IMR-90 (cell line): ENCODE results near the gene HOXB2. TPM values are rescaled to one million over a fixed set of nuclear protein-coding genes. Genes with fewer than 3 reads are reported as not detected.
A peak's percentile ranks its signal among the peaks of the same experiment; 100 is the strongest.

ENCODE experiments used
- ATAC-seq: fragments of 200-7000 bp; cut with Tn5 transposase; 2 replicates; pipeline ENCODE4 v1.9.1; 2020; ENCODE audit warnings: low read depth, mild to moderate bottlenecking, moderate library complexity
- BruUV-seq: library from RNA; stranded (reverse); fragments of 400-500 nt; replicated peaks from 2 replicates; lab custom pipeline; 2021; lab: Mats Ljungman, UMichigan
- CTCF ChIA-PET: fragments of 300-600 bp; formaldehyde crosslinking; extraction: SDS; loops from one replicate; lab custom pipeline; 2021; ENCODE audit warnings: antibody characterized with exemption; lab: Yijun Ruan, JAX
- POLR2A ChIA-PET: fragments of 300-600 bp; sonication (Branson Sonifier 250); formaldehyde crosslinking; loops from one replicate; lab custom pipeline; 2022; ENCODE audit warnings: antibody characterized with exemption; ENCODE audit not compliant: unreplicated experiment; lab: Charles Lee
- DNase-seq: peaks from one replicate; pipeline ENCODE4 v3.0.0; 2013
- H2AFZ ChIP-seq: replicated peaks from 2 replicates; pipeline ENCODE3; 2013; ENCODE audit warnings: low read length, mild to moderate bottlenecking; ENCODE audit not compliant: poor library complexity
- H2AK5ac ChIP-seq: 2 replicates; pipeline ENCODE4 v1.6.1; 2013; ENCODE audit warnings: low read depth, low read length, inconsistent platforms
- H2AK9ac ChIP-seq: replicated peaks from 2 replicates; pipeline ENCODE3; 2013; ENCODE audit warnings: mild to moderate bottlenecking, low read depth, low read length, moderate library complexity; ENCODE audit not compliant: poor library complexity
- H2BK120ac ChIP-seq: 2 replicates; pipeline ENCODE4 v1.6.1; 2013; ENCODE audit warnings: low read depth, low read length, inconsistent platforms
- H2BK15ac ChIP-seq: 3 replicates; pipeline ENCODE4 v1.6.1; 2013; ENCODE audit warnings: low read depth, low read length, inconsistent platforms
- H2BK20ac ChIP-seq: 2 replicates; pipeline ENCODE4 v1.6.1; 2013; ENCODE audit warnings: low read depth, mild to moderate bottlenecking, inconsistent platforms, low read length, moderate library complexity
- H2BK5ac ChIP-seq: 2 replicates; pipeline ENCODE4 v1.6.1; 2013; ENCODE audit warnings: mild to moderate bottlenecking, low read depth, low read length, inconsistent platforms; ENCODE audit not compliant: poor library complexity, severe bottlenecking
- H3K14ac ChIP-seq: replicated peaks from 2 replicates; pipeline ENCODE4 v1.6.1; 2013; ENCODE audit warnings: low read depth, low read length, inconsistent platforms
- H3K18ac ChIP-seq: 2 replicates; pipeline ENCODE4 v1.6.1; 2013; ENCODE audit warnings: low read depth, low read length, control low read depth
- H3K23ac ChIP-seq: 2 replicates; pipeline ENCODE4 v1.6.1; 2013; ENCODE audit warnings: low read depth, low read length, inconsistent platforms
- H3K27ac ChIP-seq: 2 replicates; pipeline ENCODE4 v1.5.1; 2013; ENCODE audit warnings: mild to moderate bottlenecking, control low read depth, low read length; ENCODE audit not compliant: insufficient read depth
- H3K27me3 ChIP-seq: 2 replicates; pipeline ENCODE4 v1.6.1; 2013; ENCODE audit warnings: low read length; ENCODE audit not compliant: control insufficient read depth, insufficient read depth
- H3K36me3 ChIP-seq: 2 replicates; pipeline ENCODE4 v1.6.1; 2013; ENCODE audit warnings: low read length, mixed read lengths; ENCODE audit not compliant: control insufficient read depth, insufficient read depth
- H3K4ac ChIP-seq: 2 replicates; pipeline ENCODE4 v1.6.1; 2013; ENCODE audit warnings: low read depth, low read length, inconsistent platforms
- H3K4me1 ChIP-seq: 2 replicates; pipeline ENCODE4 v1.6.1; 2013; ENCODE audit warnings: low read length, mixed read lengths; ENCODE audit not compliant: control insufficient read depth, insufficient read depth
- H3K4me2 ChIP-seq: 2 replicates; pipeline ENCODE4 v1.6.1; 2013; ENCODE audit warnings: low read depth, mild to moderate bottlenecking, control low read depth, low read length, moderate library complexity
- H3K4me3 ChIP-seq: 2 replicates; pipeline ENCODE4 v1.5.1; 2013; ENCODE audit warnings: low read depth, mild to moderate bottlenecking, control low read depth, low read length, moderate library complexity; ENCODE audit not compliant: insufficient read depth
- H3K56ac ChIP-seq: 2 replicates; pipeline ENCODE4 v1.6.1; 2013; ENCODE audit warnings: low read length, inconsistent platforms; ENCODE audit not compliant: insufficient read depth; ENCODE audit errors: extremely low read depth
- H3K79me1 ChIP-seq, 2 experiments: 2 replicates each; pipeline ENCODE4 v1.6.1; 2013; ENCODE audit warnings: low read length in 2 of 2, inconsistent platforms in 1 of 2, low read depth in 1 of 2
- H3K9ac ChIP-seq: 2 replicates; pipeline ENCODE4 v1.6.1; 2013; ENCODE audit warnings: low read depth, low read length, control low read depth
- H3K9me1 ChIP-seq: 2 replicates; pipeline ENCODE4 v1.6.1; 2013; ENCODE audit warnings: low read length, inconsistent platforms; ENCODE audit not compliant: insufficient read depth
- H3K9me3 ChIP-seq: 2 replicates; pipeline ENCODE4 v1.6.1; 2013; ENCODE audit warnings: low read length; ENCODE audit not compliant: control insufficient read depth, insufficient read depth
- H4K20me1 ChIP-seq: 2 replicates; pipeline ENCODE4 v1.6.1; 2013; ENCODE audit warnings: low read length, inconsistent platforms; ENCODE audit not compliant: insufficient read depth
- H4K5ac ChIP-seq: 2 replicates; pipeline ENCODE4 v1.6.1; 2013; ENCODE audit warnings: mild to moderate bottlenecking, low read depth, low read length, control low read depth
- H4K8ac ChIP-seq, 2 experiments: 2 replicates each; pipeline ENCODE4 v1.6.1; 2013; ENCODE audit warnings: low read depth in 2 of 2, low read length in 2 of 2, control low read depth in 1 of 2, inconsistent platforms in 1 of 2
- H4K91ac ChIP-seq: 2 replicates; pipeline ENCODE4 v1.6.1; 2013; ENCODE audit warnings: low read depth, low read length, inconsistent platforms; ENCODE audit not compliant: insufficient read depth
- BHLHE40 ChIP-seq: fragments of 150-350 bp; IDR thresholded peaks from 2 replicates; pipeline ENCODE4 v1.6.1; 2016; ENCODE audit warnings: mild to moderate bottlenecking, low read depth, low read length
- CEBPB ChIP-seq: IDR thresholded peaks from 2 replicates; pipeline ENCODE4 v1.6.1; 2012; ENCODE audit warnings: low read depth, low read length, improper control_type of control experiment
- CHD1 ChIP-seq: IDR thresholded peaks from 2 replicates; pipeline ENCODE4 v1.6.1; 2012; ENCODE audit warnings: low read depth, low read length, improper control_type of control experiment
- CTCF ChIP-seq: conservative IDR thresholded peaks from 2 replicates; pipeline ENCODE4 v1.5.1; 2012; ENCODE audit warnings: mild to moderate bottlenecking, low read depth, low read length, improper control_type of control experiment
- ELK1 ChIP-seq: fragments of 150-350 bp; IDR thresholded peaks from 2 replicates; pipeline ENCODE4 v1.6.1; 2016; ENCODE audit warnings: low read depth, mild to moderate bottlenecking, low read length, moderate library complexity, borderline replicate concordance
- MAFK ChIP-seq: IDR thresholded peaks from 2 replicates; pipeline ENCODE4 v1.6.1; 2012; ENCODE audit warnings: low read depth, low read length, improper control_type of control experiment
- MAZ ChIP-seq: IDR thresholded peaks from 2 replicates; pipeline ENCODE4 v1.6.1; 2012; ENCODE audit warnings: low read depth, mild to moderate bottlenecking, low read length, improper control_type of control experiment, moderate library complexity, borderline replicate concordance
- MXI1 ChIP-seq: IDR thresholded peaks from 2 replicates; pipeline ENCODE4 v1.6.1; 2012; ENCODE audit warnings: low read depth, mild to moderate bottlenecking, low read length, moderate library complexity, borderline replicate concordance
- NFE2L2 ChIP-seq: fragments of 150-350 bp; IDR thresholded peaks from 2 replicates; pipeline ENCODE4 v1.6.1; 2016; ENCODE audit warnings: low read depth, mild to moderate bottlenecking, low read length
- RAD21 ChIP-seq: IDR thresholded peaks from 2 replicates; pipeline ENCODE4 v1.6.1; 2012; ENCODE audit warnings: low read length, improper control_type of control experiment
- RCOR1 ChIP-seq: IDR thresholded peaks from 2 replicates; pipeline ENCODE4 v1.6.1; 2012; ENCODE audit warnings: mild to moderate bottlenecking, low read length, improper control_type of control experiment; ENCODE audit not compliant: insufficient replicate concordance
- RFX5 ChIP-seq: IDR thresholded peaks from 2 replicates; pipeline ENCODE4 v1.8.0; 2012; ENCODE audit warnings: low read depth, mild to moderate bottlenecking, low read length, moderate library complexity
- SMC3 ChIP-seq: fragments of 150-350 bp; IDR thresholded peaks from 2 replicates; pipeline ENCODE4 v1.6.1; 2016; ENCODE audit warnings: low read depth, mild to moderate bottlenecking, antibody characterized with exemption, low read length, moderate library complexity
- USF2 ChIP-seq: fragments of 150-350 bp; IDR thresholded peaks from 2 replicates; pipeline ENCODE4 v1.6.1; 2017; ENCODE audit warnings: mild to moderate bottlenecking, antibody characterized with exemption, low read length, low read depth
- WGBS, 2 experiments: methylation state at CpG; one replicate each; pipeline versions ENCODE4 v1.1.5 to v1.1.7; 2013; ENCODE audit warnings: missing lambda C conversion rate in 2 of 2; ENCODE audit not compliant: insufficient read length in 1 of 2; ENCODE audit errors: extremely low coverage in 2 of 2; 5-methylcytosine and 5-hydroxymethylcytosine counted together
- dilution Hi-C: fragments of 300-500 bp; cut with HindIII; formaldehyde crosslinking; loops from one replicate; pipeline ENCODE4 v1.14.3; 2018; ENCODE audit warnings: low sequenced_read_pairs; ENCODE audit not compliant: unreplicated experiment
- in situ Hi-C: fragments of 300-500 bp; cut with MboI; formaldehyde crosslinking; loops from 3 replicates; pipeline ENCODE4 v1.14.3; 2019; ENCODE audit warnings: low sequenced_read_pairs, inconsistent platforms, mixed read lengths
- intact Hi-C: fragments of 100-400 bp; cut with micrococcal nuclease; formaldehyde crosslinking; loops from 2 replicates; pipeline ENCODE4 v1.10.0; 2022
- polyA plus RNA-seq, 3 experiments: library from polyadenylated mRNA; depleted of rRNA; stranded (reverse); fragments of >200 nt; gene quantifications; 2 replicates each; pipeline ENCODE4 v1.2.3, GENCODE V29; 2012; ENCODE audit warnings: low replicate concordance in 1 of 3
- total RNA-seq: library from RNA; depleted of rRNA; stranded (reverse); fragments of >200 nt; gene quantifications from 2 replicates; pipeline ENCODE4 v1.2.3, GENCODE V29; 2012

Gene HOXB2
- total and polyA plus RNA-seq, 2 of the 4 experiments (the other 2 are of a cell fraction): 2.7 to 29.9 TPM

GRCh38 chr17:48568499-48569239, 23.8 kb upstream of the HOXB2 start:
- peak overlapping the region; percentile 96 for H3K9ac ChIP-seq
- H4K5ac ChIP-seq: peak overlapping the region; percentile 58
- H2AFZ ChIP-seq: peak overlapping the region; percentile 60
- no peaks in the 10 kb centered on the region for H3K9me3 ChIP-seq
- peak; percentile 66 for DNase-seq
- H3K4ac ChIP-seq: peak overlapping the region; percentile 94
- peak overlapping the region; percentile 18; the same call in 1 of the 3 replicates for H2BK15ac ChIP-seq
- H3K4me3 ChIP-seq: peak overlapping the region; percentile 23
- H3K36me3 ChIP-seq: peaks cover 53% of the 10 kb centered on the region
- in situ Hi-C loops (no loop called here), dilution Hi-C loops (no loop called here), intact Hi-C loops (no loop called here)
- H2AK9ac ChIP-seq: peak overlapping the region; percentile 61
- BruUV-seq: no TSS peak
- H4K20me1 ChIP-seq: peaks cover 17% of the 10 kb centered on the region
- H2BK20ac ChIP-seq: peak overlapping the region; percentile 70
- peaks cover 20% of the 10 kb centered on the region for H3K9me1 ChIP-seq
- peak overlapping the region; percentile 75 for H3K56ac ChIP-seq
- peaks cover 0 to 13% of the 10 kb centered on the region in 2 experiments; a peak in 1 of 4 replicates for H3K79me1 ChIP-seq
- peak overlapping the region; percentile 78 for H3K18ac ChIP-seq
- peaks cover 52% of the 10 kb centered on the region for H3K4me1 ChIP-seq
- H4K91ac ChIP-seq: peak overlapping the region; percentile 82
- H2AK5ac ChIP-seq: peak overlapping the region; percentile 92
- H4K8ac ChIP-seq: peak overlapping the region; percentile 77 to 87
- no peaks in the 10 kb centered on the region for H3K27me3 ChIP-seq
- ATAC-seq: no peak
- CTCF ChIA-PET: no interaction called here
- peak overlapping the region; percentile 83 for H3K4me2 ChIP-seq
- POLR2A ChIA-PET: interaction anchor here (0.5 to 1.3 kb wide), 4 partner anchors 11 to 19 kb away, joined by 3 to 5 read pairs (median 4); no protein-coding TSS in a partner anchor
- WGBS, 2 experiments: no CpG with 5 or more reads among the region's 33 CpGs
- H2BK120ac ChIP-seq: peak overlapping the region; percentile 76
- H3K14ac ChIP-seq: peak overlapping the region; percentile 90
- H3K23ac ChIP-seq: peak overlapping the region; percentile 100
- peak overlapping the region; percentile 99 for H2BK5ac ChIP-seq
- H3K27ac ChIP-seq: peak overlapping the region; percentile 93
- TF ChIP-seq SMC3: no peak
- no peak for TF ChIP-seq RAD21
- TF ChIP-seq BHLHE40: peak; percentile 48
- no peak for TF ChIP-seq NFE2L2
- TF ChIP-seq MAZ: no peak
- TF ChIP-seq MXI1: no peak
- no peak for TF ChIP-seq CEBPB
- no peak for TF ChIP-seq RCOR1
- TF ChIP-seq CTCF: no peak
- no peak for TF ChIP-seq ELK1
- no peak for TF ChIP-seq RFX5
- peak; percentile 78 for TF ChIP-seq MAFK
- peak; percentile 74 for TF ChIP-seq USF2
- no peak for TF ChIP-seq CHD1
